SU-DHL-6 (cell line): ENCODE data around the gene CHST15.
"Not testable (repeated sequence)": the region's sequence is repeated elsewhere in the genome, so short reads cannot be mapped to it uniquely, and the experiment has no call there.

ENCODE experiments used
- H2AFZ ChIP-seq: fragments of 200-600 bp; sonication (generic); 2 replicates; pipeline ENCODE4 v1.6.1; 2014; ENCODE audit warnings: low read depth, mild to moderate bottlenecking, moderate library complexity, mixed read lengths, antibody characterized with exemption, low read length; ENCODE audit not compliant: severe bottlenecking
- H3F3A ChIP-seq: fragments of 200-600 bp; shearing (Covaris generic); 2 replicates; pipeline ENCODE4 v1.6.0; 2016; ENCODE audit warnings: antibody characterized with exemption, mild to moderate bottlenecking; ENCODE audit not compliant: insufficient read depth
- H3K27ac ChIP-seq: fragments of 200-600 bp; sonication (generic); 2 replicates; pipeline ENCODE4 v1.5.1; 2016; ENCODE audit warnings: low read depth, mild to moderate bottlenecking, low read length, moderate library complexity, mixed read lengths
- H3K27me3 ChIP-seq: fragments of 200-600 bp; sonication (generic), shearing (Covaris generic); 2 replicates; pipeline ENCODE4 v1.6.0; 2014; ENCODE audit warnings: mild to moderate bottlenecking, low read length
- H3K36me3 ChIP-seq: fragments of 200-600 bp; sonication (generic); 2 replicates; pipeline ENCODE4 v1.6.1; 2014; ENCODE audit warnings: mild to moderate bottlenecking, low read length, mixed read lengths
- H3K4me2 ChIP-seq: fragments of 300-600, 200-600 bp; shearing (Covaris generic), sonication (generic); 2 replicates; pipeline ENCODE4 v1.6.0; 2014; ENCODE audit warnings: low read length, low read depth, mild to moderate bottlenecking; ENCODE audit not compliant: poor library complexity, severe bottlenecking
- H3K4me3 ChIP-seq: fragments of 200-600 bp; sonication (generic); 2 replicates; pipeline ENCODE4 v1.5.1; 2014; ENCODE audit warnings: antibody characterized with exemption, low read length, mild to moderate bottlenecking, mixed read lengths; ENCODE audit not compliant: insufficient read depth, poor library complexity, severe bottlenecking
- H3K79me2 ChIP-seq: fragments of 200-600 bp; sonication (generic); 2 replicates; pipeline ENCODE4 v1.6.1; 2014; ENCODE audit warnings: mild to moderate bottlenecking, low read length, moderate library complexity; ENCODE audit not compliant: insufficient read depth
- H3K9ac ChIP-seq: fragments of 200-600 bp; sonication (generic); 2 replicates; pipeline ENCODE4 v1.7.0; 2014; ENCODE audit warnings: mild to moderate bottlenecking, low read length
- H3K9me2 ChIP-seq: fragments of 200-600 bp; sonication (generic); replicated peaks from 2 replicates; pipeline ENCODE4 v1.6.1; 2014; ENCODE audit warnings: low read length; ENCODE audit not compliant: insufficient read depth
- H3K9me3 ChIP-seq: fragments of 200-600 bp; sonication (generic); 2 replicates; pipeline ENCODE4 v1.6.1; 2014; ENCODE audit warnings: low read length, mixed read lengths; ENCODE audit not compliant: insufficient read depth
- H4K20me1 ChIP-seq: fragments of 200-600 bp; sonication (generic); 2 replicates; pipeline ENCODE4 v1.6.1; 2014; ENCODE audit warnings: low read depth, mild to moderate bottlenecking, antibody characterized with exemption, low read length, moderate library complexity, mixed read lengths
- EZH2phosphoT487 ChIP-seq: fragments of 200-600 bp; sonication (generic), shearing (Covaris generic); conservative IDR thresholded peaks from 2 replicates; pipeline ENCODE4 v1.6.1; 2018; ENCODE audit warnings: mild to moderate bottlenecking, antibody characterized with exemption, low read length, moderate library complexity, mixed read lengths
- TF ChIP-seq, protein P1 (sequence below): fragments of 200-600 bp; sonication (generic); IDR thresholded peaks from one replicate; pipeline ENCODE4 v1.5.1; 2017; ENCODE audit warnings: antibody characterized with exemption, mild to moderate bottlenecking, low read length, moderate library complexity; ENCODE audit not compliant: insufficient read depth, poor library complexity, severe bottlenecking

CHST15 gene

DNA sequence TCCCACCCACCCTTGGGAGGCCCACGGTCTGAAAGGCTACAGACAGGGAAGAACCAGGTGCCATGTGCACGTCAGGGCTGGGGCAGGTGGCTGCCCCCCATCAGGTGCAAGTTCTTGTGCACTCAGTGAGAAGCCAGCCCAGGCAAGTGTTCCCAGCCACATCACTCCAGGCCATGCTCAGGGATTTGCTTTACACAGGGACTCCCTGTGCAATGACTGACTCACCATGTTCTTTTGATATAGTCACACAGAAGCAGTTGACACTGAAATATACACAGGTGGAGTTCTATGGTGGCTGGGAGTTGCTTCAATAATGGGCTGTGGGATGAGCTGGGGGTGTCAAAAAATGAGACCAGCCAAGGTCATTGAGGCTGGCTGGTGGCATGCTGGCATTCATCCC is 8.0 kb upstream of the CHST15 start:
- no peaks in the 10 kb centered on the region for H3F3A ChIP-seq
- no peaks in the 10 kb centered on the region for H3K27me3 ChIP-seq
- no peaks in the 10 kb centered on the region for H3K9me3 ChIP-seq
- no peaks in the 10 kb centered on the region for H3K9me2 ChIP-seq
- no peaks in the 10 kb centered on the region for H3K36me3 ChIP-seq
- no peak overlapping the region for H3K4me3 ChIP-seq
- H2AFZ ChIP-seq, result no peak overlapping the region
- TF ChIP-seq EZH2phosphoT487, result no peak
- TF ChIP-seq, protein P1, sequence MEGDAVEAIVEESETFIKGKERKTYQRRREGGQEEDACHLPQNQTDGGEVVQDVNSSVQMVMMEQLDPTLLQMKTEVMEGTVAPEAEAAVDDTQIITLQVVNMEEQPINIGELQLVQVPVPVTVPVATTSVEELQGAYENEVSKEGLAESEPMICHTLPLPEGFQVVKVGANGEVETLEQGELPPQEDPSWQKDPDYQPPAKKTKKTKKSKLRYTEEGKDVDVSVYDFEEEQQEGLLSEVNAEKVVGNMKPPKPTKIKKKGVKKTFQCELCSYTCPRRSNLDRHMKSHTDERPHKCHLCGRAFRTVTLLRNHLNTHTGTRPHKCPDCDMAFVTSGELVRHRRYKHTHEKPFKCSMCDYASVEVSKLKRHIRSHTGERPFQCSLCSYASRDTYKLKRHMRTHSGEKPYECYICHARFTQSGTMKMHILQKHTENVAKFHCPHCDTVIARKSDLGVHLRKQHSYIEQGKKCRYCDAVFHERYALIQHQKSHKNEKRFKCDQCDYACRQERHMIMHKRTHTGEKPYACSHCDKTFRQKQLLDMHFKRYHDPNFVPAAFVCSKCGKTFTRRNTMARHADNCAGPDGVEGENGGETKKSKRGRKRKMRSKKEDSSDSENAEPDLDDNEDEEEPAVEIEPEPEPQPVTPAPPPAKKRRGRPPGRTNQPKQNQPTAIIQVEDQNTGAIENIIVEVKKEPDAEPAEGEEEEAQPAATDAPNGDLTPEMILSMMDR, result no peak
- H3K4me2 ChIP-seq, result no peak overlapping the region
- H4K20me1 ChIP-seq, result no peaks in the 10 kb centered on the region
- no peak overlapping the region for H3K27ac ChIP-seq
- H3K79me2 ChIP-seq, result no peaks in the 10 kb centered on the region
- no peak overlapping the region for H3K9ac ChIP-seq

DNA sequence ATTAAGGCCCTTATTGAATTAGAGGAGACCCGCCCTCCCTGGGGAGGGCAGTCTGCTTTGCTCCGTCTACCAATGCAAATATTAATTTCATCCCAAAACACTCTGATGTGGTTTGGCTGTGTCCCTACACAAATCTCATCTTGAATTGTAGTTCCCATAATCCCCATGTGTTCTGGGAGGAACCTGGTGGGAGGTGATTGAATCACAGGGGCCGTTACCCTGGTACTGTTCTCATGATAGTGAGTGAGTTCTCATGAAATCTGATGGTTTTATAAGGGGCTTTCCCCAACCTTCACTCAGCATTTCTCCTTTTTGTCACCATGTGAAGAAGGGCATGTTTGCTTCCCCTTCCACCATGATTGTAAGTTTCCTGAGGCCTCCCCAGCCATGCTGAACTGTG is 7.3 kb upstream of the CHST15 start:
- H3F3A ChIP-seq, H3K27me3 ChIP-seq, H3K79me2 ChIP-seq, H3K9me3 ChIP-seq, H2AFZ ChIP-seq, H3K4me3 ChIP-seq, H4K20me1 ChIP-seq, H3K9me2 ChIP-seq, H3K4me2 ChIP-seq, H3K9ac ChIP-seq, H3K36me3 ChIP-seq, H3K27ac ChIP-seq: not testable (repeated sequence)

DNA sequence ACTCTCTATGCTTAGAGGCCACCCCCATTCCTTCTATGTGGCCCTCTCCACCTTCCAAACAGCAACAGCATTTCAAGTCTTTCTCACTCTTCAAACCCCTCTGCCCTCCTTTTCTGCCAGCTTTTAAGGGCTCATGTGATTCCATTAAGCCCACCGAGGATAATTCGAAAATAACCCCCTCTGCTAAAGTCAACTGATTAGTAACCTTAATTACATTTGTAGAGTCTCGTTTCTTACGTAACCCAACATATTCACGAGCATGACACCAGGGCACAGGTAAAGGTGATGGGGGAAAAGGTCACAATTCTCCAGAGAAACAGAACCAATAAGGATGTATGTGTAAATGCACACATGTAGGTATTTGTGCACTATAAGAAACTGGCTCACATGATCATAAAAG is 6.7 kb upstream of the CHST15 start:
- Histone ChIP-seq H3K27ac (no peak overlapping the region), H3F3A (no peaks in the 10 kb centered on the region), H3K9me3 (no peaks in the 10 kb centered on the region), H3K27me3 (no peaks in the 10 kb centered on the region), H2AFZ (no peak overlapping the region), H3K9me2 (no peaks in the 10 kb centered on the region), H3K9ac (no peak overlapping the region), H3K36me3 (no peaks in the 10 kb centered on the region), H4K20me1 (no peaks in the 10 kb centered on the region), H3K4me2 (no peak overlapping the region), H3K4me3 (no peak overlapping the region), H3K79me2 (no peaks in the 10 kb centered on the region)
- no peak for TF ChIP-seq EZH2phosphoT487
- TF ChIP-seq, protein P1, result no peak

DNA sequence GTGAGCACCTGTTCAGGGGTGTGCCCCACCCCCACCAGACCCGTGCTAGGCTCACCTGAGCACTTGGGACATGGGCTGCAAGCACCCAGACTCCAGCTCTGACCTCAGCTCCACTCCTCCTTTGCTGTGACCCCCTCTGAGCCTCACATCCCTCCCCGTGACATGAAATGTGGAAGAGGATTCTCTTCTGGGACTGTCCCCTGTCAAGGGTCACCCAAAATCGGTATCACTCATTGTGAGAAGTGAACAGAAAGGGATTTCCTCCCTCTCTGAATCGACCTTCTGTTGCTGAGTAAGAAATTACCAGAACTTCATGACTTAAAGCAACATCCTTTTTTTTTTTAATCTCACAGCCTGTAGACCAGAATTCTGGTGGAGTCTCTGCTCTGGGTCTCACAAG is 6.2 kb upstream of the CHST15 start:
- Histone ChIP-seq H2AFZ (no peak overlapping the region), H3K9ac (no peak overlapping the region), H3K9me3 (no peaks in the 10 kb centered on the region), H3K27me3 (no peaks in the 10 kb centered on the region), H3K79me2 (no peaks in the 10 kb centered on the region), H3K4me2 (no peak overlapping the region), H4K20me1 (no peaks in the 10 kb centered on the region), H3K36me3 (no peaks in the 10 kb centered on the region), H3K4me3 (no peak overlapping the region), H3F3A (peaks cover 4% of the 10 kb centered on the region; the same call in 1 of the 2 replicates), H3K9me2 (no peaks in the 10 kb centered on the region), H3K27ac (no peak overlapping the region)
- TF ChIP-seq EZH2phosphoT487, result no peak
